AG09309 (cell line): ENCODE results near the gene CTIF.

Experiments
- DNase-seq: peaks from one replicate; pipeline ENCODE4 v3.0.0-alpha.2; 2010; ENCODE audit warnings: low read depth
- H3K4me3 ChIP-seq: 2 replicates; pipeline ENCODE4 v1.5.1; 2011; ENCODE audit warnings: mild to moderate bottlenecking, low read depth, low read length, moderate library complexity; ENCODE audit not compliant: control insufficient read depth
- TF ChIP-seq, protein P1 (sequence below): IDR thresholded peaks from 2 replicates; pipeline ENCODE4 v1.5.1; 2011; ENCODE audit warnings: mild to moderate bottlenecking, low read depth, low read length, inconsistent platforms; ENCODE audit not compliant: insufficient read depth, control insufficient read depth; ENCODE audit errors: missing control alignments

CTIF gene

DNA sequence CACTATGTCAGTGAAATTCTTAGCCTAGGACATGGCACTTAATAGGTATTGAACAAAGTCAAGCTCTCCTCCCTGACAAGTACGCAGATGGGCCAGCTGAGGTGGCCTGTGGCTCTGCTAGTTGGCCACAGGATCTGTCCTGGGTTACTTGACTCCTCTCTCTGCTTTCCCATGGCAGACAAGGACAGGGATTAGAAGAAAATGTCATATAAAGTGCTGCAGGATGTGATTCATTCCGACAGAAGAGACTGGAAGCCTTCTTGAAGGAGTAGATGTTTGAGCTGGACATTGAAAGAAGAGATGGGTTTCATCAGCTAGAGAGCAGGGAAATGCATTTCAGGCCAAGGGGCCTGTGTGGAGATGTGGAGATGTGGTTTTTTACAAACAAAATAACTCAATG, 365.3 kb downstream of the CTIF start:
- TF ChIP-seq, protein P1, sequence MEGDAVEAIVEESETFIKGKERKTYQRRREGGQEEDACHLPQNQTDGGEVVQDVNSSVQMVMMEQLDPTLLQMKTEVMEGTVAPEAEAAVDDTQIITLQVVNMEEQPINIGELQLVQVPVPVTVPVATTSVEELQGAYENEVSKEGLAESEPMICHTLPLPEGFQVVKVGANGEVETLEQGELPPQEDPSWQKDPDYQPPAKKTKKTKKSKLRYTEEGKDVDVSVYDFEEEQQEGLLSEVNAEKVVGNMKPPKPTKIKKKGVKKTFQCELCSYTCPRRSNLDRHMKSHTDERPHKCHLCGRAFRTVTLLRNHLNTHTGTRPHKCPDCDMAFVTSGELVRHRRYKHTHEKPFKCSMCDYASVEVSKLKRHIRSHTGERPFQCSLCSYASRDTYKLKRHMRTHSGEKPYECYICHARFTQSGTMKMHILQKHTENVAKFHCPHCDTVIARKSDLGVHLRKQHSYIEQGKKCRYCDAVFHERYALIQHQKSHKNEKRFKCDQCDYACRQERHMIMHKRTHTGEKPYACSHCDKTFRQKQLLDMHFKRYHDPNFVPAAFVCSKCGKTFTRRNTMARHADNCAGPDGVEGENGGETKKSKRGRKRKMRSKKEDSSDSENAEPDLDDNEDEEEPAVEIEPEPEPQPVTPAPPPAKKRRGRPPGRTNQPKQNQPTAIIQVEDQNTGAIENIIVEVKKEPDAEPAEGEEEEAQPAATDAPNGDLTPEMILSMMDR, result no peak
- H3K4me3 ChIP-seq, result no peak overlapping the region
- DNase-seq, result no peak

- no peak overlapping the region for H3K4me3 ChIP-seq
- TF ChIP-seq, protein P1, result no peak
- no peak for DNase-seq
These were observed 366.1 kb downstream of the CTIF start for GRCh38 chr18:48904847-48905394.

- no peak for DNase-seq
These were observed 366.7 kb downstream of the CTIF start for GRCh38 chr18:48905513-48905912.

DNA sequence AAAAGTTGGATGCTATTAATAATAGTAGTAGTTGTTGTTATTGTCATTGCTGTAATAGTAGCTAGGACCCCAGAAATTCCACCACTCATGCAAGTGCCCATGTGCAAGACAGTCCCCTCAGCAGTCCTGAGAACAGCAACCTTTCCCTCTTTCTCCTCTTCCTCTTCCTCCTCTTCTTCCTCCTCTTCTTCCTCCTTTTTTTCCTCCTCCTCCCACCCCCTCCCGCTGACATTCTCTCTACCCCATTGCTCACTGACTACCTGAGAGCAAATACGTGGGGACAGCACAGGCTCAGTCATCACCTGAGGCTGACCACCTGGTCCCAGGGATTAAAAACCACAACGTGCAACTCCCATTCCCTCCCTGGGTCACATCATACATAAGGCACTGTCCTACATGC, 370.1 kb downstream of the CTIF start:
- TF ChIP-seq, protein P1, result no peak
- no peak for DNase-seq
- no peak overlapping the region for H3K4me3 ChIP-seq

More at GRCh38 chr18:48905513-48905912, 366.7 kb downstream of the CTIF start:
- TF ChIP-seq, protein P1, result no peak
- H3K4me3 ChIP-seq, result no peak overlapping the region

DNA sequence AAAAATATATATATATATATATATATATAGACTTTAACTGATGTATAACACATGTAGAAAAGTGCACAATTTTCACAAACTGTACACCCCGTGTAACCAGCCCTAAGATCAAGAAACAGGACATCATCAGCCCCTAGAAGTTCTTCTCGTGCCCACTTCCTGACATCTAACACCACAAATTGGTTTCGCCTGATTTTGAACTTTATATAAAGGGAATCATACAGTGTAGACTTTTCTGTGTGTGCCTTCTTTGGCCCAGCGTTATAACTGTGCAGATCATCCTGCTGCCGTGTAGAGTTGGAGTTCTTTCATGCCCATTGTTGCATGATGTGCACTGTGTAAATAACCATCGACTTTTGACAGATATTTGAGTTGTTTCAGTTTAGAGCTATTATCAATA, 370.9 kb downstream of the CTIF start:
- no peak for DNase-seq
- TF ChIP-seq, protein P1, result no peak
- no peak overlapping the region for H3K4me3 ChIP-seq

DNA sequence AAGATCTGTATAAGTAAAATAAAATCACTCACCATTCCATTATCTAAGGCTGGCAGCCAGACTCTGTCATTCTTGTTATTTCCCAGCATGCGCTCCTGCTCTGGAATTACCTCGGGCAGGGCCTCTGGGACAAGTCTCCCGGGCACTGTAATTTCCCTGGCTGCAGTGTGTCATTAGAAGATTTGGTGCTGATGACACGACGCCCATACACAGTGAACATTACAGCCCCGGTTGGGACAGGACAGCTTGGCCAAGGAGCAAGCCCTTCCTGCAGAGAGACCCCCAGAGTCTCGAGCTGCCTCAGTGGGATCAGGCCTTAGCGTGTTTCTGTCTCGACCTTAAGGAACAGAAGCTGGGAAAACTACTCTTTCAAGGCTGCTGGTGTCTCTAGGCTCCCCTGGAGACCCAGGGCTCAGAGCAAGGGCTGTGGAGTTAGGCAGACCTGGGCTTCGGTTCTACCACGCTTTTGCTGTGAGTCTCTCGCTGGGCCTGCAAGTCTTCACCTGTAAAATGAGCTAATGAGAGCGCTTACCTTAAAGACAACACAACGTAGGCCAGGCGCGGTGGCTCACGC, 372.2 kb downstream of the CTIF start:
- no peak overlapping the region for H3K4me3 ChIP-seq
- TF ChIP-seq, protein P1, result no peak
- no peak for DNase-seq
